HG02588 (cell line): ENCODE data around the gene NPBWR2.
A peak's percentile ranks its signal among the peaks of the same experiment; 100 is the strongest.

Experiments
- ATAC-seq: cut with Tn5 transposase; IDR thresholded peaks from one replicate; pipeline ENCODE4 v1.9.1; 2021; ENCODE audit warnings: mild to moderate bottlenecking, moderate library complexity; ENCODE audit not compliant: unreplicated experiment

Gene NPBWR2

GRCh38 chr20:64063389-64064144 is 43.8 kb downstream of the NPBWR2 start:
- no peak for ATAC-seq

- ATAC-seq, result peak; percentile 81
Measured at GRCh38 chr20:64062596-64063388, 44.6 kb downstream of the NPBWR2 start, which contains the start of gene TCEA2. TSS of gene TCEA2 (plus strand) at chr20:64063198. CDS start at chr20:64063313, 115 bp downstream.

GRCh38 chr20:64062276-64062595 is 45.1 kb downstream of the NPBWR2 start:
- no peak for ATAC-seq

GRCh38 chr20:64058536-64058935 is 48.8 kb downstream of the NPBWR2 start:
- no peak for ATAC-seq

- no peak for ATAC-seq
Measured at GRCh38 chr20:64057628-64058498, 49.5 kb downstream of the NPBWR2 start.

- ATAC-seq, result no peak
Measured at GRCh38 chr20:64056889-64057627, 50.3 kb downstream of the NPBWR2 start.

GRCh38 chr20:64056639-64056888 is 50.8 kb downstream of the NPBWR2 start:
- no peak for ATAC-seq

GRCh38 chr20:64055893-64056638 is 51.3 kb downstream of the NPBWR2 start:
- no peak for ATAC-seq

- ATAC-seq, result no peak
Measured at GRCh38 chr20:64055396-64055892, 51.9 kb downstream of the NPBWR2 start.

- no peak for ATAC-seq
Measured at GRCh38 chr20:64053841-64054661, 53.3 kb downstream of the NPBWR2 start.
